ENCODE results near the gene SHH.
"Not testable (repeated sequence)": the region's sequence is repeated elsewhere in the genome, so short reads cannot be mapped to it uniquely, and the experiment has no call there.

The SHH gene

DNA sequence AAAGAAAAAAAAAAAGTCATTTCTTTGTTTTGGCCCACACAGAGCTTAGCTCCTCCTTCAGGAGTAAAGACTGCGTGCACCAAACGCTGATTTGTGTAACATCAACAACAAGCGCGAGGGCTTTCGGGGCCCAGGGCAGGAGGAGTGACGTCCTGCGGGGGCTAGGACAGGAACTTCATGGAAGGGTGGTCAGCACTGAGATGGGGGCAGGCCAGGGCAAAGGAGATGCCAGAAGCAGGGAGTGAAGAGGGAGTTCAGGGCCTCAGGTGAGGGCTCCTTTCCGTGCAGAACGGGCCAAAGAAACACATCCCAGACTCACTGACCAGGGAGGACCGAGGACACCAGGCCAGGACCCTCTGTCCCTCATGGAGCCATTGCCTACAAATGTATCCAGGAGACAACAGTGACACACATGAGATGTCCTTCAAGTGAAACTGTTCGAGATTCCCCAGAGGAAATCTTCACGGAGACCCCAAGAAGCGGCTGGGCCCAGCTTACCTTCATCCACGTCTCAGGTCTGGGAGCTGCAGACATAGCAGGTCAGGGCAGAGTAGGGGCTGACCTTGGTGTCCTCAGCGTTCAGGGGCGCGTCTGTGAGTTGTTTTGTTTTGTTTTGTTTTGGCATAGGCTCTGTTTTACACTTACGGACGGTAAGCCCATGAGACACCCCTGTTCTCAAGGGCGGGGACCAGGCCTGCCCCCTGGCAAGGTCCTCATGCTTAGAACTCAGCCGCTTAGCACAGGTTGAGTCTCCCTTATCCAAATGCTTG lies 30.4 kb upstream of the SHH start:
- DNase-seq, result no peak

DNA sequence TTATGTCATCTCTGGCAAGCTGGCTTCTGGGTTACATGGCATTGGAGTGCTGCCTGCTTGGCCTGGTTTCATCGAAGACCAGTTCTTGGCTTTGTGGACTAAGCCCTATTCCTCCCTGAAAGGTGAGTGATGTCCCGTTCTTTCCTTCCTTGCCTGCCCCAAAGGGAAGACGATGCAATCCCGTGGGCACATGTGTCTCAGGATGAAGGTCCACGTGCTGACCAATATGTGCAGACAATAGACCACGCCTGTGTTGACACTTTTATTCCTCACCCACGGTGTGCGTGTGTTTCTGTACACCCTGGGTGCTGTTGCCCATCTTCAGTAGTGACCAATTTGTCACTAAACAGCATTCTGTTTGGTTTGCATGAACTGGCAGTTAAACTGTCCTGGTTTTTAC lies 28.6 kb upstream of the SHH start:
- DNase-seq, result no peak

DNA sequence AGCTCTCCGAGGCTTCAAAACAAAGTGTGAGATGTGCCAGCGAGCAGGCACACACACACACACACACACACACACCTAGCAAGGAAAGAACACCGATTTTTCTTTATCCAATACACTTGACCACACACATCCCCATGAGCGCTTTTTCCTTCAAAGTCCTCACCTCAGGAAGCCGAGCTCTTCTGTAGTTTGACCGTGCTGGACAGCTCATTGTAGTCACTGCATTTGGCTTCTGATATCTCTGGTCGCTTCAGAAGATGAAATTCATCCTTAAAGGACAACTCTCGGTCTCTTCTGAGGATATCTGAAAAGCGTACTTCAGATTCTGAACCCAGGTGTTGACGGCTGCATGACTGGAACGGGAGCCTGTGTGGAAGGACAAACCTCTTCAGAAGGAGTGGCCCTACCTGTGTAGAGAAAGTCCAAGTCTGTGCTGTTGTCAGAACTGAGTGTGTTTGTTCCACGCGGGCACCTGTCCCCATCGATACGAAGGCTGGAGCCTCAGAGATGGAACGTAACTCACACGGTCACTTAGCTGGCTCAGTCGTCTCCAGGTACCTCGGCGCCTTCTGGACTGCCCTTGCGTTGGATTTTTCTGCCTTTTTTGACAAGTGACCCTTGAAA lies 28.1 kb upstream of the SHH start:
- no peak for DNase-seq

DNA sequence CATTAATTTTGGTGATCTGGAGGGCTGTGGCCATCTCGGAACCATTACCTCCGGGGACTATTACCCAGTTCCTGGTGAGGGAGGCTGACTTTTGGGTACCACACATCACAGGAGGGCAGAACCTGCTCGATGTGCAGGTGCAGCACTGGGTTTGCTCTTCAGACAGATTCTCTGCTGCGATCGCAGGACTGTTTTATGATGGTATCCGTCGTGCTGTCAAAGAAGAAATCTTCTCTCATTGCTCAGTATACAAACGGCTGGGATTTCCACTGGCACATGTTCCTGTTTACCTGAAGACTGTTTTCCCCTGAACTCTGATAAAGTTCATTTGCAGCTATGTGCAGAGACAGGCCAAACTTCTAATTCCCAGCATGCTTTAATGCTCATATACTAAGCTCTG lies 27.2 kb upstream of the SHH start:
- no peak for DNase-seq

DNA sequence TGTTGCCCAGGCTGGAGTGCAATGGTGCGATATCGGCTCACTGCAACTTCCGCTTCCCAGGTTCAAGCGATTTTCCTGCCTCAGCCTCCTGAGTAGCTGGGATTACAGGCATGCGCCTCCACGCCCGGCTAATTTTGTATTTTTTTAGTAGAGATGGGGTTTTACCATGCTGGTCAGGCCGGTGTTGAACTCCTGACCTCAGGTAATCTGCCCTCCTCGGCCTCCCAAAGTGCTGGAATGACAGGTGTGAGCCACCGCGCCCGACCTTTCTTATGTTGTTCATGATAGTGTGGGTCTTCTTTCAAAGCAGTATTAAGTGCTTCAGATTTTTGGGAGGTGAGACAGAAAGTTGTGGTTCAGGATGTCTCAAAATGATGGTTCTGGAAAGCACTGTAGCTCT lies 26.0 kb upstream of the SHH start:
- DNase-seq, result not testable (repeated sequence)

DNA sequence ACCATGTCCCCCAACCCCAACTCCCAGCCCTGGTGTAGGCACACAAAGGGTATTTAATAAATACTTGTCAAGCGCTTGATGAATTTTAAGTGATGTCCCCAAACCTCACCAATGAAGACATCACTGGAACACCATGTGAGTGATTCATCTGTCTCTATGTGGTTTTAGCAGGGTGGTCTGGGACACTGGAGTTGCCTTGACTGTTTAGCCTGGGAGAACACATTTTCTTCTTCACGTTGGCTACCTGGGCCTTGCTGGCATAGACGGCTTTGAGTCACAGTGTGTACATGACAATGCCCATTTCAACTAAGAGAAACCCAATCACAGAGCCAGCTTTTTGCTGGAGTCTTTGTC lies 24.8 kb upstream of the SHH start:
- no peak for DNase-seq

DNA sequence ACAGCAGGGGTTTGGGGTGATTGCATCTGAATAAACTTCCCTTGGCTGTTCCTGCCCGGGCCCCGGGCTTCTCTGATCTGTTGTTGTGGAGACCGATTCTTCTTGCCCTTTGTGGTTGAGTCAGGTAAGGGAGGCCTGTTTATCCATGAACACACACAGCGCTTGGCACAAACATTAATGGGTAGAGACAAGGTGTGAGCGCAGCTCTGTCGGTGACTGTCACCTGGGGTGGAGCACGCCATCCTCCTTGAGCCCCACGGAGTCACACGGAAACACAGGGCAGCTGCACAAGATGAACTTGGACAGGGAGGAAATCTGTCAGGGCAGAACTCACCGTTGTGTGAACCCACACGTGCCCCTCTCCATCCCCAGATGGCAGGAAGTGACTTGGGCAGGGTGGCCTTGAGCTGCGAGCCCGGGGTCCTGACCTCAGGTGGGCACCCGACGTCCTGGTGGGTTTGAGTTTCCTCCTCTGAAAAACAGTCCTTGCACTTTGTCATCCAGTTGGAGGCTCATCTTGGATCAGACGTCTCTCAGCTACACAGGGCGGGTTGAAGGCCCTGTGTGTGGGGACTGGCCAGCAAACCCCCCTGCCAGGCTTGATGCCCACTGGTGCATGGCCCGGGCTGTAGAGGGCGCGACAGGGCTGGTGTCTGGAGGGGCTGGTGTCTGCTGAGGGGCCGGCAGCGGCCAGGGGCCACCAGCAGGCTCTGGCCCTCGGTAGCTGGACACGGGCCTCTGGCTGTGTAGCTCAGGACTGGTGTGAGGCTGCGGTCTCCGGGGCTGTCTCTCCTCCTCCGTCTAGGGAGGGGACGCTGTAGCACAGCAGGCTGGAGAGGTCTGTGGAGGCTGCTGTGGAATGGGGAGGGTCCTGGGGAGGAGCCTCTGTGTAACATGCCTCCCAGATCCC lies 24.2 kb upstream of the SHH start:
- no peak for DNase-seq

DNA sequence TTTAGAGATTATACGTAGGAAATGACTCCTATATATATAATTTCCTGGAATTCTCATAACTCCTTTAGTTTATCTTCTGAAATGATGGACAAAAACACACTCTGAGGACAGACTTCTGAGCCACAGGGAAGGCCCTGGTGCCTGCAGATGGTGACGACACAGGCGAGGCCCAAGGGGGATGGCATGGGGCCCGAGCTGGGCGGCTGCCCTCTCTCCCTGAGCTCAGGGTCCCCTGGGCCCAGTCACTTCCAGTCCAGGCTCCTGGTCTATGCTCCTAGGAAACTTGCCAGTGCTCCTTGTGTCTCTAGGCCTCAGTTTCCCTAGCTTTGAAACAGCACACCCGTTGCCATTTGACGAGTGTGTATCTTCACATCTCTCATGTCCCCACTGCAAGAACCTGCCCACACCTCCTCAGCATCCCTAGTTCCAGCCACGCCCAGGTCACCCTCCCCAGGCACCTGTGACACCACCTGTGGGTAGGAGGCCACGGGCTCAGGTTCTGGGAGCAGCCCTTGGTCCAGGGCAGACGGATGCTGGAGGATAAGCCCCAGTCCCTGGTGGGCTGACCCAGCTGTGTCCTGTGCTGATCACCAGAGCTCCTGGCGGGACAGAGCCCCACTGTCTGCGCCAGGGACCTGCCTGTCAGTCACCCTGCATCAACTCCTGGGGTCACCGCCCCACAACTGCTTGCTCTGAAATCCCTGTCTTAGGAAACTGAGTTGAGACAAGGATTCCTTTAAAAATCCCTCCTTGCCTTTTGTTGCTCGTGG lies 23.4 kb upstream of the SHH start:
- no peak for DNase-seq

DNA sequence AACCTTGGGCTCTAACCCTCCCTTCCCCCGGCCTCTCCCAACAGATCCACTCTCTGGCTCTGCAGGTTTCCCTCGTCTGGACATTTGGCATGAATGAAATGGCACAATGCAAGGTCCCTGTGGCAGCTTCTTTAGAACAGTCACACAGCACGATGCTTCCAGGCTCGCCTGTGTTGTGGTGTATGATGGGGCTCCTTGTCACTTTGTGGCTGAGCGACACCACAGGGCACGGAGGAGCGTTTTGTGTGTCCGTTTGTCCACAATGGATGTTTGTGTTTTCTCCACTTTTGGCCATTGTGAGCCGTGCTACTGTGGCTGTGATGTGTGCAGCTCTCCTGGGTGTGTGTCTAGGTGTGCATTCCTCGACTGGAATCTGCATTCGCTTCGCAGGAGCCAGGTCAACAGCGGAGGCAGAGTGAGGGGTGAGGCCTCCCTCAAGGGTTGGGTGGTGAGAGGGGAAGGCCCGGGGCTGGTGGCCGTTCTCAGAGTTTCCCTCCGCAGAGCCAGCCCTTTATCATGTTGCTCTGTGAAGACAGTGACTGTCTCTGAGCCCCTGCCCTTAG lies 22.3 kb upstream of the SHH start:
- no peak for DNase-seq

DNA sequence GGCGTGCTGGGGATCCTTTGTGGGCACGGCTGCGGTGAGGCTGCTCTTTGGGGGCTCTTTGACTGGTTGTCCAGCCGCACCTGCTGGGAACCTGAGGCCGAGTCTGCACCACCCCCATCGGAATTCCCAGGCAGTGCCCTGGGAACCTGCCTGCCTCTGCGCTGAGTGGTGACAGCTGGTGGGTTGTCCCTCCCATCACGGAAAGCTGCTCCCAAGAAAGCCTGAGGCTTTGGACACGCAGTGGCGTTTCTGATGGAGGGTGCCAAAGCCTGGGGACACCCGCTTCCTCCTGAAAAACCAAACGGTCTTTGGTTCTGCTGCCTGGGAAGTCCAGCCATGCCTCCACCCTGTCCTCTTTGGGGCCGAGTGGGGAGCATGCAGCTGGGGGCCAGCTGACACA lies 21.4 kb upstream of the SHH start:
- DNase-seq, result no peak

DNA sequence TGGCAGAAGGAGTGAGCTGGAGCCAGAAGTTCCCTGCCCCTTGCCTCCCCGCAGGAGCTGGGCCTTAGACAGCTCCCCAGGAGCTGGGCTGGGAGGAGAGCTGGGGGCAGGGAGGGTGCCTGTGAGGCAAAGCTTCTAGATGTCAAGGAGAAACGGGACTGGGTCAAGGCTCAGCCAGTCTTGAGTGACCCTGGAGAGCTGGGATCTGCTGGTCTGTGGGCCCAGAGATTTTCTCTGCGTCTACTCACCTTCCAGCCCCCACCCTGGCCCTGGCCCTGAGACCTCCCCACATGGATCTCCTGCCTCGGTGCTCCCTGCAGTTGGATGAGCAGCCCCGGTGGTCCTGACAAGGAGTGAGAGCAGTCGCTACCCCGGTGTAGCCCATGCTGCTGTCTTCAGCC lies 20.3 kb upstream of the SHH start:
- no peak for DNase-seq

DNA sequence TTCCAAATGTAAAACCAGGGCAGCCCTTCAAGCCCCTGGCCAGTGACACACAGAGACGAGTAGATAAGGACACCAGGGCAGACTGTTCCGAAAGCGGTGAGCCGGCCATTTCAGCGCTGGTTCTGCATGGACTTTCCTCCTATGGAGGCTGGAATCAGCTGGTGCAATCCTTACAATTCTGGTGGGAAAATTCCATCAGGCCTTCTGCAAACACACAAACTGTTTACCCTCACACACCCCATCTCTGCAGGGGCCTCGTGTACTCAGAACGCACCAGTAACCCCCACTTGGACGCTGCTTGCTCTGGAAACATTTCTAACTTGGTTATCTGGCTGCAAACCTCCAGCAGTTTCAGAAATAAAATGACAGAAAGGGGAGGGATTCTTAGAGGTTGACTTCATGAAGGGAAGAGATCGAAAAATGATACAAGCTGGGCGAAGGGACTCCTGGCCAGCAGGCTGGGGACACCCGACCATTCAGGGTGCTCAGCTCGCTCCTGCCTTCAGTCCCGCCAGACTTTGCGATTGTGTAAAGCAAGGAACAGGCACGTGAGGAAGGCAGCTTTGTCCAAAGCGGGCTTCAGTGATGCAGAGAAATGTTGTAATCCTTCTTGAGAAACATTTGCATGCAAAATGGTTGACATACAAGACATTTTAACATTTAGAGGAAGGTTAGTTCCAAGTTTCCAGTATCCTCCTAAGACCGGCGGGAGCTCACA lies 19.7 kb upstream of the SHH start:
- DNase-seq, result no peak

DNA sequence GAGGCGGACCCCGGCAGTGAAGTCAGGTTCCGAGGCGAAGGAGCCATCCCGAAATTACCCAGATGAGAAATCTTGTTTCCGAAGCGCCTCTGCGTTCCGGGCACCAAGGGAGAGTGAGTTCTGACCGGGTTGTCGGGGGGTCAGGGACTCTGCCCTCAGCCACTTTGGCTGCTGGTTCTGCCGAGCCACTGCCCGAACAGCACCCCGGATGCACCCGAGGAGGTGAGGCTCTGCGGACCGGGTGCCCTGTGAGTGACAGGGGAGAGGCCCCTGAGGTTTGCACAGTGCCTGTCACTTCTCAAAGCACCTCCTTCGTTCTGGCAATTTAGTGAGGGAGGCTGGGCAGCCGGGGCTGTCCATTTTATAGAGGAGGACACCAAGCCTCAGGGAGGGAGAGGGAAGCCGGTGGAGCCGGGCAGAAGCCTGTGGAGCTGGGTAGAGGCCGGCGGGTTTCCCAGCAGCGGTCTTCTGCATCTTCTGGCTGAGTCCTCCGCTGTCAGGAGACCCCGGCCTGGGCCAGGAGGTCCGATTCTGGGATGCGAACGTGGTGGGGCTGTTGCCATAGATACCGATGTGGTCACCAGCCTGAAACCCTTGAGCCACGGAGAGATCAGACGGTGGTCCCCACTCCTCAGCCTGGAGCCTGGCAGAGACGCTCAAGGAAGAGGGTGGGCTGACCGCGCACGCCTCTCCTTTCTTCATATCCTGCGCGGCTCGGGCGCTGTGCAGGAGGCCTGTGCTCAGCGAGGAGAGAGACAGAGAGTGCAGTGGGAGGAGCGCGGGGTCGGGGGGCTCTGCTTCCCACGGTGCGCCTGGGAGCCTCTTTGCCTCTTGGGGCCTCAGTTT lies 18.9 kb upstream of the SHH start:
- no peak for DNase-seq

DNA sequence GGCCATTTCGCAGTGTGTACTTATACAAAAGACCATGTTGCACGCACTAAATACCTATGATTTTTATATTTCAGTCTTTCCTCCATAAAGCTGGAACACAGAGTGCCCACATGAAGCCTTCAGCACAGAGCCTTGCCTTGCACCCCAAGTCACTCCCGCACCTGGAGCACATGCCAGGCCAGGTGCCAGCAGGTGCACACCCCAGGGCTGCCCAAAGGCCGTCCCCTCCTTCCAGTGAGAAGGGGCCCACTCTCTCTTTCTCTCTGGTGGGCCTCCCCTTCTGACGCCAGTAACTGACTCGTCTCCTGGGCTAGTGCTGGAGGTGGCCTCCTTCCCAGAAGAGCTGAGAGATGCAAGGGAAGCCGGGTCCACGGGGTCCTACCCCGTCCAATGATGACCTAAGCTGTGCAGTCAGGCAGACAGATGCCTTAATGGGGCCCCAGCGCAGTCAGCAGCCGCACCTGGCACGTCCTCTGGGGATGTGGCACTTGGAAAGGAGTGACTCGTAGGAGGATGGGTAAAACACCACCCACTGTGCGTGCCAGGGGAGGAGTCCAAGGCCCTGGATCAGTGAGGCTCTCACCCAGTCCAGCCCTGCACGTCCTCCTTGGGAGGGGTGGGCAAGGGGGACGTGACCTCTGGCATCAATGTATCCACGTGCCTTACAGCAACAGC lies 17.7 kb upstream of the SHH start:
- no peak for DNase-seq

DNA sequence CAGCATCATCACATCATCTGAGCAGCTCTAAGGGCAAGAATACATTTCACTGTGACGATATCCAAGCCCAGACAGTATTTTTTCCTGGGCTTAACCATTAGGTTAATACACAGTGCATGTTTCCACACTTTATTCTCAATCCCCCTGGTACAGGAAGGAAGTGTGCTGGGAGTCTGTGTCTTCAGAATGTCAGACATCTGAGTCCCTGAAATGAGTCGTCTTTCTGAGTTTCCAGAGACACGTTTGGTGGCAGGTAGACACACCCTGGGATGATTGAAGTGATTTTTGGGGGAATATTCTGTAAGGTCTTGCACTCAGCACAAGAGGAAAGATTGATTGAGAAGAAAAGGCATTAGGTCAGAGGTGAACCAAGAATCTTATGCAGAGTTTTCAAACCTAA lies 13.1 kb upstream of the SHH start:
- DNase-seq, result no peak

DNA sequence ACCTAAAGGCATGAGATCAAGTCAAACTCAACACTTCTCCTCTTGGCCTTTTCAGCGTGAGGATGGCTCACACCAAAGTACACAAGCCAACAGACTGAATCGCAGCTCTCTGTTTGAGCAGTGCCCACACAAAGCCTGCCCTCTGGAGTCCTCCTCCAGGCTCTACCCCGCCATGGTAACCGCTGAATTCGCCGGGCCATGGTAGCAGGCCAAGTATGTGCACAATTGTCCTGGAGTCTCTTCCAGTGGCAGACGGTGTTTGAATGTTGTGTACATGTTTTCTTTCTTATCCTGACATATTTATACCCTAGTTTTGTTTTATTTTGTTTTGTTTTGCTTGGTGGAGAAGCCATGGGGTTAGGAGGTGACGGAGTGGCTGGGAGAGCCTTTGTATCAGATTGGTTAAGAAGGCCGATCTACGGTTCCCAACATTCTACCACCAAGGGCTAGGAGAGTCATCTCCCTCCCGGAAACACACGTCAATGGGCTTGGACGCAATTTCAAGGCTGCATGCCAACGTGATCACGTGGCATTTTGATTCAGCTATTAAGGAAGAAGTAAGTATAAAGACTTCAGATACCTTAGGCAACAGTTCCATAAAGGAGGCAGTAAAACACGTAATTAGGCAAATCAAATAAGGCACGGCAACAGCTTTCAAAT lies 12.1 kb upstream of the SHH start:
- DNase-seq, result no peak

DNA sequence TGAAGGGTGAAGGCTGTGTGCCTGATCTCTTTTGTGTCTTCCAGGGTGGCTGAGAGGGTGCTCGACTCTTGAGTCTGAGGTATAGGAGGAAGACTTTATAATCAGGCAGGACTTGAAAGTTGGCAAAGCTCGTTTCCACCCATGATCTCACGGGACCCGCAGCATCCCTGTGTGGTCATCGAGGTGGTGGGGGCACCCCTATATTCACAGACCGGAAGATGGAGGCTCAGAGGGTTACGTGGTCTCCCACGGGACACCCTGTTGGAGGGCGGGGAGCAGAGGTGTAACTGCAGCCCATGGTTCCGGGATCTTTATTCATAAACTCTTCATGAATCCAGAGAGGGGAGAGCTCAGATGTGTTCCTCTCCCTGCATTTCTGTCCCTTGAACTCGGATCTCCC lies 9.6 kb upstream of the SHH start:
- DNase-seq, result no peak

DNA sequence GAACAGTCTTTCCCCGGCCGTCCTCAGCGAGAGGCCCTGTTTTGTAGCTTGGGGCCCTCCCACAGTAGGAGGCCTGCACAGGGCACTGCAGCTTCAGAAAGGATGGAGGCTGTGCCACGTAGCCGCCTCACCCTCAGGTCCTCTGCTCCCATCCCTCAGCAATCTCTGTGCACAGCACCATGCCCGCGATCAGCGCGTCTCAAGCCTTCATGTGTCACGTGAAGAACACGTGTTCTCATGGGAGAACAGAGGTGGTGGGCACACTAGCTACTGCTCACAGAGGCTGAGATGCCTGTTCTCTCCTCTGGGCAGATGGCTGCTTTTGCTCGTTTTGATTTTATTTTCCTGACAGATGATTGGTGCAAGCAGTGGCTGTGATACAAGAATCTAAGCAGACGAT lies 8.5 kb upstream of the SHH start:
- no peak for DNase-seq

DNA sequence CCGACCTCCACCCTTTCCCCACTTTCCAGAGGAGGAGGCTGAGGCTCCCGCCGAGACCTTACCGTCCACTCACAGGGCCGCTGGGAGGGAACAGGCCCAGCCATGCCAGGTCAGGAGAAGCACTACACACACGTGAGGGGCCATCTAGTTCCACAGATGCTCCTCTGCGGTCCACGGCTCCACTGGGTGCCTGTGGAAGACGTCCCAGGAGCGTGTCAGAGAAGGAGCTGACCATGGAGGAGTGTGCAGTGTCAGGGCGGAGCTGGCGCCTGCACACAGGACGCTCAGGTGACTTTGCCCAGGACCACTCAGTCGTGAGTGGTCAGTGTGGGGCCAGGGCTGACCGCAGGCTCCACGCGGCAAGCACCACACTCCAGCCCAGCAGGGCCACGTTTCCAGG lies 8.0 kb upstream of the SHH start:
- no peak for DNase-seq

DNA sequence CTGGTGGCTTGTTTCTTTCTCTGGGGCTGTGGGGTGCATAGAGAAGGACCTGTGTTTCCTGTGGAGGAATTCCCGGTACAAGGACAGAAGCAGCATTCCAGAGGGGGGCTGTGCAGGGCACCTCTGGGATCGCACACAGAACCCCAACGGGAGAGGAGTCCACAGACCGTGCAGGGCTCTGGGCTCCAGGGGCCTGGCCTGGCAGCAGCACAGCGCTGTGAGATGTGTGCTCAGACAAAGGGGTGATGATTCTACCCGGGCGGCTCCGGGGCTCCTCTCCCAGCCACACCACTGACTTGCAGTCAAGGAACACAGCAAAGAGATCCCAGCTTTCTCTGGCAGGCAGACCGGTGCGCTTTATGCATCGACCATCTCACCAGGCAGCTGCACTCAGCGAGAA lies 6.9 kb upstream of the SHH start:
- no peak for DNase-seq
